Neural crest cell (in vitro differentiated cells): ENCODE data around the gene PSPN. TPM values are rescaled to one million over a fixed set of nuclear protein-coding genes. Genes with fewer than 3 reads are reported as not detected.
A peak's percentile ranks its signal among the peaks of the same experiment; 100 is the strongest.

Experiments used
- DNase-seq: peaks from one replicate; pipeline ENCODE4 v3.0.0; 2021; ENCODE audit warnings: low read depth, mixed read lengths, low spot score
- H3K27ac Mint-ChIP-seq: one replicate; pipeline ENCODE4 v1.8.0; 2021; ENCODE audit warnings: mild to moderate bottlenecking, mixed read lengths; ENCODE audit not compliant: unreplicated experiment
- H3K27me3 Mint-ChIP-seq: 2 replicates; pipeline ENCODE4 v1.8.0; 2021; ENCODE audit warnings: low read depth, mild to moderate bottlenecking, mixed read lengths
- H3K36me3 Mint-ChIP-seq: 2 replicates; pipeline ENCODE4 v1.8.0; 2021; ENCODE audit warnings: low read depth, mild to moderate bottlenecking, mixed read lengths
- H3K4me1 Mint-ChIP-seq: 2 replicates; pipeline ENCODE4 v1.8.0; 2021; ENCODE audit warnings: mixed read lengths
- H3K4me3 Mint-ChIP-seq: one replicate; pipeline ENCODE4 v1.8.0; 2021; ENCODE audit warnings: mild to moderate bottlenecking, mixed read lengths
- H3K9me3 Mint-ChIP-seq: 2 replicates; pipeline ENCODE4 v1.8.0; 2021; ENCODE audit warnings: mixed read lengths
- CTCF ChIP-seq: fragments of 200-600 bp; sonication (generic); conservative IDR thresholded peaks from 2 replicates; pipeline ENCODE4 v1.5.0; 2021; ENCODE audit warnings: antibody characterized with exemption, mild to moderate bottlenecking
- total RNA-seq: library from RNA; stranded (reverse); gene quantifications from 2 replicates; pipeline ENCODE4 v1.2.1, GENCODE V29; 2021

The PSPN gene
- total RNA-seq, 1 donor from 2014 or later: 4.4 TPM

GRCh38 chr19:6378041-6378440 is 2.3 kb upstream of the PSPN start:
- DNase-seq: no peak
- no peak overlapping the region for H3K27ac Mint-ChIP-seq
- peaks cover 22% of the 10 kb centered on the region for H3K36me3 Mint-ChIP-seq
- TF ChIP-seq CTCF: no peak
- H3K4me3 Mint-ChIP-seq: no peak overlapping the region
- H3K9me3 Mint-ChIP-seq: no peaks in the 10 kb centered on the region
- H3K4me1 Mint-ChIP-seq: peaks cover 6% of the 10 kb centered on the region
- no peaks in the 10 kb centered on the region for H3K27me3 Mint-ChIP-seq

DNA sequence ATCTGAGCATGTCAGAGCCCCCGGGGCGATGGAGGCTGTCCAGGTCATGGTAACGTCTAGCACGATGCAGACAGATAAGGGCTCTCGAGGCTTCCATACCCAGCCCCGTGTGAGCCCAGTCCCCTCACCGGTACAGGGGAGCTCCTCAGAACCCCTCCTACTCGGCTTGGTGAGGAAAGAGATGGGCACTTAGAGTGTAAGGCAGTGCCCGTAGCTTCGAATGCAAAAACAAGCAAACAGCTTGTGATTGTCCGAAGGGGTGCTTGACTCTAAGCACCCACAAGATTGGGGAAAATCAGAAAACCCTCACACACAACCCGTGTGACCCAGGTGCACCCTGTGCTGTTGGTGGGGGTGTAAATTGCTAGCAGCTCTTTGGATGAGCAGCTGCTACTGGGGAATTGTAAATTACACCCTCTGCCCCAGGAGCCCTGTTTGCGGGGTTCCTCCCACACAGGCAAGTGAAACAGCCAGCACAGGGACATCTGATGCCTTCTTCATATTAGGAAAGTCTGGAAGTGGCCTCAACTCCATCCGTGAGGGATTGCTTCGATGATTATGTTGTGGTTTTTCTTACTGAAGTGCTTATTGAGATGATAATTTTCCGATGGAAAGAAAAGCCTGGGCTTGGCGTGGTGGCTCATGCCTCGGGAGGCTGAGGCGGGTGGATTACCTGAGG is 918 bp upstream of the PSPN start:
- Mint-ChIP-seq H3K27ac (no peak overlapping the region), H3K9me3 (no peaks in the 10 kb centered on the region), H3K27me3 (peaks cover 4% of the 10 kb centered on the region), H3K4me3 (peak overlapping the region; percentile 41), H3K36me3 (peaks cover 17% of the 10 kb centered on the region), H3K4me1 (peaks cover 12% of the 10 kb centered on the region)
- no peak for DNase-seq
- no peak for TF ChIP-seq CTCF

- Mint-ChIP-seq H3K9me3 (no peaks in the 10 kb centered on the region), H3K27me3 (peaks cover 4% of the 10 kb centered on the region), H3K4me3 (peak overlapping the region; percentile 23), H3K36me3 (peaks cover 8% of the 10 kb centered on the region), H3K4me1 (peaks cover 14% of the 10 kb centered on the region), H3K27ac (no peak overlapping the region)
- TF ChIP-seq CTCF: no peak
- no peak for DNase-seq
These were observed 872 bp downstream of the PSPN start for GRCh38 chr19:6374711-6375410.

GRCh38 chr19:6374161-6374709 is 1.5 kb downstream of the PSPN start:
- no peak overlapping the region for H3K27ac Mint-ChIP-seq
- H3K36me3 Mint-ChIP-seq: peaks cover 5% of the 10 kb centered on the region
- no peak for DNase-seq
- H3K4me1 Mint-ChIP-seq: peaks cover 16% of the 10 kb centered on the region
- no peak for TF ChIP-seq CTCF
- peak overlapping the region; percentile 23 for H3K4me3 Mint-ChIP-seq
- no peaks in the 10 kb centered on the region for H3K9me3 Mint-ChIP-seq
- H3K27me3 Mint-ChIP-seq: peaks cover 4% of the 10 kb centered on the region

DNA sequence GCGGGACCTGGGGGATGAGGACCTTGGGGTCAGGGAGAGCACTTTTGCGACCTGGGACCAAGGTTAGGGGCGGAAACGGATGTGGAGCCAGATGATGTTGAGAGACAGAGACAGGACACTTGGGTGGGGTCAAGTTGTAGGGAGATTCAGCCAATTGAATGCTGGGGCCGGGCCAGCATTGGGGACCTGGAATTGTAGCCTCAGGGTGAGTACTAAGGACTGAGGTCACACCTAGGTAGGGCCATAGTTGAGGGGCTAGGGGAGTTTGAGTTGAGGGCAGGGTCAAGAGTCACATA is 2.0 kb downstream of the PSPN start:
- no peak for DNase-seq
- peaks cover 5% of the 10 kb centered on the region for H3K36me3 Mint-ChIP-seq
- TF ChIP-seq CTCF: no peak
- H3K4me3 Mint-ChIP-seq: peak overlapping the region; percentile 93
- no peak overlapping the region for H3K27ac Mint-ChIP-seq
- H3K4me1 Mint-ChIP-seq: peaks cover 16% of the 10 kb centered on the region
- peaks cover 4% of the 10 kb centered on the region for H3K27me3 Mint-ChIP-seq
- no peaks in the 10 kb centered on the region for H3K9me3 Mint-ChIP-seq
